Measurements from ENCODE around the gene POLR2L. TPM values are rescaled to one million over a fixed set of nuclear protein-coding genes. Genes with fewer than 3 reads are reported as not detected.

The POLR2L gene
- total RNA-seq, 1 donor from 2014 or later: 267 TPM

GRCh38 chr11:831961-832528, 10.3 kb downstream of the POLR2L start:
- ATAC-seq (ENCODE audit: poor library complexity): no peak
- no peak for DNase-seq
- intact Hi-C loops (cut with DNase I): no loop called here

- intact Hi-C loops (cut with DNase I): no loop called here
- DNase-seq (no peak), ATAC-seq (ENCODE audit: poor library complexity) (no peak)
Observed at GRCh38 chr11:831118-831864, 11.0 kb downstream of the POLR2L start.

DNA sequence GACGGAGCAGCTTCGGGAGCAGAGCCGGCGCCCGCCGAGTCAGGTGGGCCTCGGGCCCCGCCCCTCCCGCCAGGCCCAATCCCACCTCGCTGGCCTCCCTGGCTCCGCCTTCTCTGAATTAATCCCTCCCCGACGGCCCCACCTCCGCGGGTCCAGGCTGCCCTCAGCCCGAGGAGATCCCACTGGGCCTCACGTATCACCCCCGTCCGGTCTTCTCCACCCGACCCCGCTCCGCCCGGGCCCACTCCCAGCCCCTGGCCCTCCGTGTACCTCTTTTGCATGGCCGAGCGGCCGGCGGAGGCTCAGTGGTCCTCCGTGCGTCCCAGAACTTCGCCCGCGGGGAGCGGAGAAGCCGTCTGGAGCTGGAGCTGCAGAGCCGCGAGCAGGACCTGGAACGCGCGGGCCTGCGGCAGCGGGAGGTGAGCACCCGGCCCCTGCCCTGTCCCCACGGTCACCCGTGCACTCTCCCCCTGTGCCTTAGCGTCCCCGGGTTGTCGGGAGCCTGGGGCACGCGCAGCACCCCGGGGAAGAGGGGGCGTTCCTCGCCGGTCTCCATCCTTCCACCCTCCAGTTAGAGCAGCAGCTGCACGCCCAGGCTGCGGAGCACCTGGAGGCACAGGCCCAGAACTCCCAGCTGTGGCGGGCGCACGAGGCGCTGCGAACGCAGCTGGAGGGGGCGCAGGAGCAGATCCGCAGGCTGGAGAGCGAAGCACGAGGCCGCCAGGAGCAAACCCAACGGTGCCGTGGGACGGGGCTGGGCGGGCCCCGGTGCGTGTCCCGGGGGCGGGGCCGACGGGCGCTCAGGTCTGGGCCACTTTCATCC, 11.8 kb downstream of the POLR2L start:
- intact Hi-C loops (cut with DNase I): no loop called here
- ATAC-seq (ENCODE audit: poor library complexity): peak; percentile 55
- DNase-seq: peak; percentile 90

- ATAC-seq (ENCODE audit: poor library complexity): peak; percentile 0
- DNase-seq: no peak
- intact Hi-C loops (cut with DNase I): no loop called here
Observed at GRCh38 chr11:829847-830294, 12.5 kb downstream of the POLR2L start.

GRCh38 chr11:829176-829846, 13.0 kb downstream of the POLR2L start:
- peak; percentile 81 for DNase-seq
- peak; percentile 4 for ATAC-seq (ENCODE audit: poor library complexity)
- intact Hi-C loops (cut with DNase I): no loop called here

GRCh38 chr11:828506-829175, 13.7 kb downstream of the POLR2L start:
- DNase-seq (no peak), ATAC-seq (ENCODE audit: poor library complexity) (no peak)
- intact Hi-C loops (cut with DNase I): no loop called here

- intact Hi-C loops (cut with DNase I): no loop called here
- DNase-seq (no peak), ATAC-seq (ENCODE audit: poor library complexity) (no peak)
Observed at GRCh38 chr11:827897-828192, 14.5 kb downstream of the POLR2L start, which contains the start of gene CRACR2B. TSS of gene CRACR2B (plus strand) at chr11:827919. CDS start at chr11:828608, 689 bp downstream.

- intact Hi-C loops (cut with DNase I): no loop called here
- ATAC-seq (ENCODE audit: poor library complexity) (no peak), DNase-seq (no peak)
Observed at GRCh38 chr11:827146-827896, 15.0 kb downstream of the POLR2L start.

DNA sequence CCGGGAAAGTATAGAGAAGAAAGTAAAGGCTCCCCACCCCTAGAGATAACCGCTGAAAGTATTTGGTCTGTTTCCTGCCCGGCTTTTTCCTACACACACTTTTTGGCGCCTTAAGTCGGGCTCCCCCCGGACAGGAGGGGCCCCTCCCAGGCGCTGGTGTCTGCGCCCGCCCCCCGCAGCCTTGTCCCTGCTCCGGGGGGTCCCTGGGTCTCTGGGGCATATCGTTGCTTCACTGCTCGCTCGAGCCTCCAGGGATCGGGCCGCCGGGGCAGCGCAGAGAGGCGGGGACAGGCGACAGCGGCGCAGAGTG, 15.5 kb downstream of the POLR2L start:
- no peak for DNase-seq
- intact Hi-C loops (cut with DNase I): no loop called here
- ATAC-seq (ENCODE audit: poor library complexity): no peak

DNA sequence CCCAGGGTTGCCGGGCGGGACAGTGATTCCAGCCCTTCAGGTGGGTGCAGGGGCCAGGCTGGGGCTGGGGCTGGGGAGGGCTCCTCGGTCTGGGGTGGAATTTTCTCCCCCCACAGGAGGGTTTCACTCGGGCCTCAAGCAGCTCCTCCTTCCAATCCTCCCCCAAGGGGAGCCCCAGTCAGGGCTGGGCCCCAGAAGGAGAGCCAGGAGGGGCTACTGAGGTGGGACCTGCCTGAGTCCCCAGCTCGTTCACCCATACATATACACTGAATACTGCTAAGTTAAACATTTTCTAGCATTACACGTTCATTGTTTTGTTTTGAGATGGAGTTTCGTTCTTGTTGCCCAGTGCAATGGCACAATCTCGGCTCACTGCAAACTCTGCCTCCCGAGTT, 16.1 kb downstream of the POLR2L start:
- DNase-seq (no peak), ATAC-seq (ENCODE audit: poor library complexity) (no peak)
- intact Hi-C loops (cut with DNase I): no loop called here

DNA sequence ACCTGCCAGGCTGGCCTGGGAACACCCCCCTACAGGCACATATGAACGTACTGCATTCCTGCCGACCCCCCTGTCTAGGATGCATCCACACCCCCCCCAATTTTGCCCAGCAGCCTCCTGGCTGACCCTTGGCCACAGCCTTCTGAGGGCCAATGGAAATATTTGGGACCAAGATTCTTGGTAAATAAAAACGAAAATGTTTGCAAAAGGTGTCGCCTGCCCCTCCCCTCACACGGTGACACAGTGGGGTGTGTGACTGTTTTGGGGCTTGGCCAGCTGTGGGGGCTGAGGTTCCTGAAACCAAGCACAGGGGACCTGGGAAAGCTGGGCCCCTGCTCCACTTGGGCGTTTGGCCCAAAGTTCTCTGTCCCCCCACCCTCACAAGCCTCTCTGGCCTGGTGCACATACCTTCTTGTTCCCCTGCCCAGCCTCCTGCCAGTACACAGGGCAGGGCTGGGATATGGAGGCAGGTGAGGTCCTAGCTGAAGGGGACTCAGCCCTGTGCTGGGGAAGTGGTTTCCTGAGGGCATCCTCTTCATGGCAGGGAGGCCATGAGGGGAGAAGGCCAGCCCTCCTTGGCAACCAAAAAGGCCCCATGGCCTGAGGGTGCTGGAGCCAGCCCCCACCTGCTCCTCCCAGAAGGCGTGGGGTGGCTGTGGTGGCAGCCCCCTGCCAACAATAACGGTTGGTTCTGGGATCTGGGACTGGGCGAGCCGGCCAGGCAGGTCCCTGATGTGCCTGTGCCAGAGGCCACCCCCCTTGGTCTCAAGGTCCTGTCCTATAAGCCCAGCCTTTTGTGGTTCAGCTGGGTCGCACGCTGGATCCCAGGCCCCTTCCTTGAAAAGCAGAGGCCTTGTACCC, 16.7 kb downstream of the POLR2L start:
- ATAC-seq (ENCODE audit: poor library complexity) (no peak), DNase-seq (no peak)
- intact Hi-C loops (cut with DNase I): no loop called here

GRCh38 chr11:824942-825341, 17.4 kb downstream of the POLR2L start:
- intact Hi-C loops (cut with DNase I): no loop called here
- ATAC-seq (ENCODE audit: poor library complexity) (no peak), DNase-seq (no peak)

DNA sequence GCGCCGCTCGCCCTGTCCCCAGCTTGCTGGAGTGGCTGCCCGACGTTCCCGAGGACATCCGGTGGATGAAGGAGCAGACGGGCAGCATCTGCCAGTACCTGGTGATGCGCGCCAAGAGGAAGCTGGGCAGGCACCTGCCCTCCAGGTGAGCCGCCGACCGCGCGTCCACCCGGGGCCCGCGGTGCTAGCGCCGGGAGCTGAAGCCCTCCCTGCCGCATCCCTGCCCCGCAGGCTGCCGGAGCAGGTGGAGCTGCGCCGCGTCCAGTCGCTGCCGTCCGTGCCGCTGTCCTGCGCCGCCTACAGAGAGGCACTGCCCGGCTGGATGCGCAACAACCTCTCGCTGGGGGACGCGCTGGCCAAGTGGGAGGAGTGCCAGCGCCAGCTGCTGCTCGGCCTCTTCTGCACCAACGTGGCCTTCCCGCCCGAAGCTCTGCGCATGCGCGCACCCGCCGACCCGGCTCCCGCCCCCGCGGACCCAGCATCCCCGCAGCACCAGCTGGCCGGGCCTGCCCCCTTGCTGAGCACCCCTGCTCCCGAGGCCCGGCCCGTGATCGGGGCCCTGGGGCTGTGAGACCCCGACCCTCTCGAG, 17.9 kb downstream of the POLR2L start:
- no peak for ATAC-seq (ENCODE audit: poor library complexity)
- intact Hi-C loops (cut with DNase I): no loop called here
- no peak for DNase-seq

DNA sequence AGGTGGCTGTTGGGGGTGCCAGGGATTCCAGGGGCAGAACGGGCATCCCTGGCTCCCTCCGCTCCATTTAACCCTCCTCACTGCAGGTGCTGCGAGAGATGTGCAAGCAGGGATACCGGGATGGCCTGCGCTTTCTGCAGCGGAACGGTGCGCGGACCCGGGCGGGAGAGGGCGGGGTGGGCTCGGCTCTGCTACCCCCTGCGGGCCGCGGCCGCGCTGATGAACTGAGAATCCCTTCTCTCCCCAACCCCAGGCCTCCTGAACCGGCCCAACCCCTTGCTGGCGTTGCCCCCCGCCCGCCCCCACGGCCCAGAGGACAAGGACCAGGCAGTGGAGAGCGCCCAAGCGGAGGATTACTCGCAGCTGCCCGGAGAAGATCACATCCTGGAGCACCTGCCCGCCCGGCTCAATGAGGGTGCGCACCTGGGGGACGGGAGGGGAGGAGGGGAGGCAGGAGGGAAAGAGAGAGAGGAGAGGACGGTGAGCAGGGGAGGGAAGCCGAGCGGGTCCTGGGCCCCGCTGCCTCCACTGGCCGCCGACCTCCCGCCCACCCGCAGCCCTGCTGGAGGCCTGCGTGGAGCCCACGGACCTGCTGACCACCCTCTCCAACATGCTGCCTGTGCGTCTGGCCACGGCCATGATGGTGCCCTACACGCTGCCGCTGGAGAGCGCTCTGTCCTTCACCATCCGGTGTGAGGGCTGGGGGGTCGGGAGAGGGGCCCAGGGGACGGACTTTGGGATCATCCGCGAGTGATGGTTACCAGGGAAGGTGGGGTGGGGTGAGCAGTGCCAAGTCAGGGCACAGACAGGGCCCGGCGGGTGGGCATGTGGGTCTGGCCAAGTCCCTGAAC, 18.7 kb downstream of the POLR2L start:
- ATAC-seq (ENCODE audit: poor library complexity) (no peak), DNase-seq (no peak)
- intact Hi-C loops (cut with DNase I): no loop called here

DNA sequence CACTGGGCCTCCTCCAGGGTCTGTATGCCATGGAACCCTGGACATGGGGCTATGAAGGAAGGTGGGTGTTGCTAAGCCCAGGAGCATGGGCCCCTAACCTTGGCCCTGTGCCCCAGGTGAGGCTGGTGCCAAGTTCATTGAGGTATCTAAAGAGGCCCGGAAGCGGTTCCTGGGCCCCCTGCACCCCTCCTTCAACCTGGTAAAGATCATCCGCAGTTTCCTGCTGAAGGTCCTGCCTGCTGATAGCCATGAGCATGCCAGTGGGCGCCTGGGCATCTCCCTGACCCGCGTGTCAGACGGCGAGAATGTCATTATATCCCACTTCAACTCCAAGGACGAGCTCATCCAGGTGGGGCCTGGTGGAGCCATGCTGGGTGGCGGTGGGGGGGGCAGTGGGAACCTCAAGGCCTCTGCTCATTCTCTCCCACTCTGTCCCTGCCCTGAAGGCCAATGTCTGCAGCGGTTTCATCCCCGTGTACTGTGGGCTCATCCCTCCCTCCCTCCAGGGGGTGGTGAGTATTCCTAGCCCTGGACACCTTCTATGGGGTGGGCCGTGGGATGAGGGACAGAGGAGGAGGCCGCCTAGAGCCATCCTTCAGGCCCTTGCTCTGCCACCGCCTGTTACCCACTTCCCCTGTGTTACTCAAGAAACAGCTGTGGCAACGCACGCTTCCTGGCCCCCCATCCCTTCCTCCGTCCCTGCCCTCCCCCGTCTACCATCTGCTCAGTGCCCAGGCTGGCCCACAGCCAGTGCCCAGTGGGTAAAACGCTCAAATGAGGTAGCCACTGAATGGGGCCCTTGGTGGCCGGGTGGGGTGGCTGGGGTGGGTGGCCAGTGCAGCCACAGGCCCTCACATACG, 20.6 kb downstream of the POLR2L start:
- intact Hi-C loops (cut with DNase I): no loop called here
- ATAC-seq (ENCODE audit: poor library complexity) (no peak), DNase-seq (peak; percentile 79)
